Neural cell (in vitro differentiated cells): ENCODE data around the gene CXCL10. TPM values are rescaled to one million over a fixed set of nuclear protein-coding genes. Genes with fewer than 3 reads are reported as not detected.

Experiments used
- H2AFZ ChIP-seq: fragments of 200-600, 300-800 bp; sonication (generic), shearing (Covaris generic); 2 replicates; pipeline ENCODE4 v1.6.0; 2014; ENCODE audit warnings: low read depth, mild to moderate bottlenecking, antibody characterized with exemption, low read length, moderate library complexity
- H3F3A ChIP-seq: fragments of 200-600 bp; shearing (Covaris generic); 2 replicates; pipeline ENCODE4 v1.6.1; 2016; ENCODE audit warnings: mild to moderate bottlenecking, moderate library complexity, mixed read lengths, antibody characterized with exemption, low read length; ENCODE audit not compliant: insufficient read depth, poor library complexity, severe bottlenecking
- H3K27ac ChIP-seq: fragments of 200-600, 300-800 bp; sonication (generic), shearing (Covaris generic); 2 replicates; pipeline ENCODE4 v1.5.1; 2014; ENCODE audit warnings: mild to moderate bottlenecking, low read length, moderate library complexity
- H3K27me3 ChIP-seq: fragments of 300-800, 200-600 bp; sonication (generic), shearing (Covaris generic); 2 replicates; pipeline ENCODE4 v1.6.0; 2014; ENCODE audit warnings: mild to moderate bottlenecking, low read depth, low read length, moderate library complexity; ENCODE audit not compliant: insufficient read depth
- H3K36me3 ChIP-seq: fragments of 300-800, 200-600 bp; sonication (generic), shearing (Covaris generic); 2 replicates; pipeline ENCODE4 v1.5.1; 2014; ENCODE audit warnings: mild to moderate bottlenecking, antibody characterized with exemption, low read length, moderate library complexity; ENCODE audit not compliant: insufficient read depth
- H3K4me2 ChIP-seq: fragments of 300-800, 200-600 bp; sonication (generic), shearing (Covaris generic); 2 replicates; pipeline ENCODE4 v1.6.0; 2014; ENCODE audit warnings: mild to moderate bottlenecking, low read length
- H3K4me3 ChIP-seq: fragments of 300-800, 200-600 bp; sonication (generic), shearing (Covaris generic); 2 replicates; pipeline ENCODE4 v1.5.1; 2014; ENCODE audit warnings: mild to moderate bottlenecking, low read length, moderate library complexity
- H3K79me2 ChIP-seq: fragments of 200-600 bp; shearing (Covaris generic); replicated peaks from 2 replicates; pipeline ENCODE4 v1.6.0; 2014; ENCODE audit warnings: mild to moderate bottlenecking, low read length, moderate library complexity; ENCODE audit not compliant: insufficient read depth
- H3K9ac ChIP-seq: fragments of 300-800, 200-600 bp; sonication (generic), shearing (Covaris generic); 2 replicates; pipeline ENCODE4 v1.6.1; 2016; ENCODE audit warnings: mild to moderate bottlenecking, low read length, mixed read lengths
- H3K9me2 ChIP-seq: fragments of 200-600 bp; shearing (Covaris generic); 2 replicates; pipeline ENCODE4 v1.6.1; 2016; ENCODE audit warnings: mild to moderate bottlenecking, low read length, mixed read lengths; ENCODE audit not compliant: insufficient read depth
- H3K9me3 ChIP-seq: fragments of 200-600, 300-800 bp; sonication (generic), shearing (Covaris generic); 2 replicates; pipeline ENCODE4 v1.6.1; 2016; ENCODE audit warnings: mild to moderate bottlenecking, mixed run types, low read length, moderate library complexity, mixed read lengths
- H4K20me1 ChIP-seq: fragments of 200-600 bp; shearing (Covaris generic); 2 replicates; pipeline ENCODE4 v1.6.1; 2016; ENCODE audit warnings: mild to moderate bottlenecking, mixed run types; ENCODE audit not compliant: insufficient read depth
- EP300 ChIP-seq: fragments of 450-650 bp; conservative IDR thresholded peaks from 2 replicates; pipeline ENCODE4 v1.6.1; 2014; ENCODE audit warnings: antibody characterized with exemption, mild to moderate bottlenecking, moderate library complexity; ENCODE audit not compliant: poor library complexity, severe bottlenecking
- EZH2 ChIP-seq: fragments of 200-600, 300-800 bp; shearing (Covaris generic), sonication (generic); IDR thresholded peaks from 2 replicates; pipeline ENCODE4 v1.6.1; 2014; ENCODE audit warnings: antibody characterized with exemption, low read length, borderline replicate concordance, mild to moderate bottlenecking; ENCODE audit not compliant: insufficient read depth, poor library complexity, severe bottlenecking
- MXI1 ChIP-seq: fragments of 450-650 bp; conservative IDR thresholded peaks from 2 replicates; pipeline ENCODE4 v1.6.1; 2014; ENCODE audit warnings: antibody characterized with exemption, mild to moderate bottlenecking; ENCODE audit not compliant: poor library complexity, severe bottlenecking
- POLR2AphosphoS5 ChIP-seq: IDR thresholded peaks from 2 replicates; pipeline ENCODE4 v1.6.1; 2012
- RAD21 ChIP-seq: fragments of 450-650 bp; conservative IDR thresholded peaks from 2 replicates; pipeline ENCODE4 v1.6.1; 2014; ENCODE audit warnings: antibody characterized with exemption, mild to moderate bottlenecking, moderate library complexity
- SMC3 ChIP-seq: fragments of 450-650 bp; conservative IDR thresholded peaks from 2 replicates; pipeline ENCODE4 v1.6.1; 2014; ENCODE audit warnings: antibody characterized with exemption, mild to moderate bottlenecking, moderate library complexity; ENCODE audit not compliant: poor library complexity
- TAF1 ChIP-seq: IDR thresholded peaks from 2 replicates; pipeline ENCODE4 v1.6.1; 2012; ENCODE audit warnings: low read depth
- polyA plus RNA-seq: library from polyadenylated mRNA; depleted of rRNA; stranded (reverse); fragments of >200 nt; gene quantifications from 2 replicates; pipeline ENCODE4 v1.2.3, GENCODE V29; 2014
- TF ChIP-seq, protein P1 (sequence below): fragments of 450-650 bp; IDR thresholded peaks from 2 replicates; pipeline ENCODE4 v1.5.1; 2014; ENCODE audit warnings: antibody characterized with exemption, mild to moderate bottlenecking, moderate library complexity; ENCODE audit not compliant: poor library complexity, severe bottlenecking
- TF ChIP-seq, protein P2 (sequence below): IDR thresholded peaks from 2 replicates; pipeline ENCODE4 v1.6.1; 2012; ENCODE audit warnings: borderline replicate concordance

CXCL10 gene
- polyA plus RNA-seq, 1 donor from 2014 or later = not detected

DNA sequence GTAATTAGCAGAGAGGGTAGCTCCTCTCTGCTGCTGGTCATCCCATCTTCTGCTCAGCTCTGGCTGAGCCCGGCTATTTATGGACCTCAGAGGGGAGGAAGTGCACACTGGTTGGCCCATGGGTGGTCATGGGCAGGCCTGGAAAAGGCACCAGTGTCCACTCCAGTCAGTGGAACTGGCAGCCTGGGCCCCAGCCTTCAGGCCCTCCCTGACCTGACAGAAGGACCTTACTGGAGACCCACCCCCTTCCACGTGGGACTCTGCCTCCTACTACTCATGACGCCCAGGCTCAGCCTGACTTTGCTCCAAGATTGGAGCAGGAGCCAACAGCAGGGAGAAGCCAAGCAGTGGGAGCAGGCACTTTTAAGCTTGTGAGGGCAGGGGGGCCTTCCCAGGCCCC is 43.2 kb upstream of the CXCL10 start:
- Histone ChIP-seq H3K9me2 (no peaks in the 10 kb centered on the region), H3K4me2 (no peak overlapping the region), H3K27me3 (no peaks in the 10 kb centered on the region), H2AFZ (no peak overlapping the region), H3K27ac (no peak overlapping the region), H3K36me3 (no peaks in the 10 kb centered on the region), H3F3A (no peaks in the 10 kb centered on the region), H3K4me3 (no peak overlapping the region), H4K20me1 (no peaks in the 10 kb centered on the region), H3K9ac (no peak overlapping the region), H3K9me3 (no peaks in the 10 kb centered on the region), H3K79me2 (no peaks in the 10 kb centered on the region)
- TF ChIP-seq RAD21 (no peak), MXI1 (no peak), TAF1 (no peak), SMC3 (no peak), EP300 (no peak), EZH2 (no peak), POLR2AphosphoS5 (no peak)
- TF ChIP-seq, protein P1, sequence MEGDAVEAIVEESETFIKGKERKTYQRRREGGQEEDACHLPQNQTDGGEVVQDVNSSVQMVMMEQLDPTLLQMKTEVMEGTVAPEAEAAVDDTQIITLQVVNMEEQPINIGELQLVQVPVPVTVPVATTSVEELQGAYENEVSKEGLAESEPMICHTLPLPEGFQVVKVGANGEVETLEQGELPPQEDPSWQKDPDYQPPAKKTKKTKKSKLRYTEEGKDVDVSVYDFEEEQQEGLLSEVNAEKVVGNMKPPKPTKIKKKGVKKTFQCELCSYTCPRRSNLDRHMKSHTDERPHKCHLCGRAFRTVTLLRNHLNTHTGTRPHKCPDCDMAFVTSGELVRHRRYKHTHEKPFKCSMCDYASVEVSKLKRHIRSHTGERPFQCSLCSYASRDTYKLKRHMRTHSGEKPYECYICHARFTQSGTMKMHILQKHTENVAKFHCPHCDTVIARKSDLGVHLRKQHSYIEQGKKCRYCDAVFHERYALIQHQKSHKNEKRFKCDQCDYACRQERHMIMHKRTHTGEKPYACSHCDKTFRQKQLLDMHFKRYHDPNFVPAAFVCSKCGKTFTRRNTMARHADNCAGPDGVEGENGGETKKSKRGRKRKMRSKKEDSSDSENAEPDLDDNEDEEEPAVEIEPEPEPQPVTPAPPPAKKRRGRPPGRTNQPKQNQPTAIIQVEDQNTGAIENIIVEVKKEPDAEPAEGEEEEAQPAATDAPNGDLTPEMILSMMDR = no peak
- TF ChIP-seq, protein P2, sequence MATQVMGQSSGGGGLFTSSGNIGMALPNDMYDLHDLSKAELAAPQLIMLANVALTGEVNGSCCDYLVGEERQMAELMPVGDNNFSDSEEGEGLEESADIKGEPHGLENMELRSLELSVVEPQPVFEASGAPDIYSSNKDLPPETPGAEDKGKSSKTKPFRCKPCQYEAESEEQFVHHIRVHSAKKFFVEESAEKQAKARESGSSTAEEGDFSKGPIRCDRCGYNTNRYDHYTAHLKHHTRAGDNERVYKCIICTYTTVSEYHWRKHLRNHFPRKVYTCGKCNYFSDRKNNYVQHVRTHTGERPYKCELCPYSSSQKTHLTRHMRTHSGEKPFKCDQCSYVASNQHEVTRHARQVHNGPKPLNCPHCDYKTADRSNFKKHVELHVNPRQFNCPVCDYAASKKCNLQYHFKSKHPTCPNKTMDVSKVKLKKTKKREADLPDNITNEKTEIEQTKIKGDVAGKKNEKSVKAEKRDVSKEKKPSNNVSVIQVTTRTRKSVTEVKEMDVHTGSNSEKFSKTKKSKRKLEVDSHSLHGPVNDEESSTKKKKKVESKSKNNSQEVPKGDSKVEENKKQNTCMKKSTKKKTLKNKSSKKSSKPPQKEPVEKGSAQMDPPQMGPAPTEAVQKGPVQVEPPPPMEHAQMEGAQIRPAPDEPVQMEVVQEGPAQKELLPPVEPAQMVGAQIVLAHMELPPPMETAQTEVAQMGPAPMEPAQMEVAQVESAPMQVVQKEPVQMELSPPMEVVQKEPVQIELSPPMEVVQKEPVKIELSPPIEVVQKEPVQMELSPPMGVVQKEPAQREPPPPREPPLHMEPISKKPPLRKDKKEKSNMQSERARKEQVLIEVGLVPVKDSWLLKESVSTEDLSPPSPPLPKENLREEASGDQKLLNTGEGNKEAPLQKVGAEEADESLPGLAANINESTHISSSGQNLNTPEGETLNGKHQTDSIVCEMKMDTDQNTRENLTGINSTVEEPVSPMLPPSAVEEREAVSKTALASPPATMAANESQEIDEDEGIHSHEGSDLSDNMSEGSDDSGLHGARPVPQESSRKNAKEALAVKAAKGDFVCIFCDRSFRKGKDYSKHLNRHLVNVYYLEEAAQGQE = no peak

DNA sequence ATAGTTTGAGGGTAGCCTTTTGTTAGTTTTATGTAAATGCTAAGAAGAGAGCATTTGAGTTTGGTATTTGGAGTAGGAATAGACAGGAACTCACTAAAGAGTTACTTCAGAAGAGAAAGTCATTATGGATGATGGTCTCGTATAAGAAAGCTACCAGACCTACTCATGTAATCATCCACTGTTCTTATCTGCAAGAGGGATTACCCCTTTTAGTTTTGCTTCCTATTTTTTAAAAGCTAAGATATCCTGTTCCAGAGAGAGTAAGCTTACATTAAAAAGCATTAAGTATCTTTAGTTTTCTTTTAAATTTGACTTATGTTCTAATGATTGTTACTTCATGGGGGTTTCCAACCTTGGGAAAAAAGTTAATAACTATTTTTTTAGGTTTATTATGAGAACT is 38.7 kb upstream of the CXCL10 start:
- H3K4me3 ChIP-seq = no peak overlapping the region
- no peak overlapping the region for H2AFZ ChIP-seq
- TF ChIP-seq POLR2AphosphoS5 (no peak), TAF1 (no peak), RAD21 (no peak), SMC3 (no peak), EP300 (no peak), EZH2 (no peak), MXI1 (no peak)
- TF ChIP-seq, protein P1 = no peak
- TF ChIP-seq, protein P2 = no peak
- no peaks in the 10 kb centered on the region for H3K79me2 ChIP-seq
- H3F3A ChIP-seq = no peaks in the 10 kb centered on the region
- no peaks in the 10 kb centered on the region for H3K9me2 ChIP-seq
- no peak overlapping the region for H3K4me2 ChIP-seq
- H3K36me3 ChIP-seq = no peaks in the 10 kb centered on the region
- H4K20me1 ChIP-seq = no peaks in the 10 kb centered on the region
- no peak overlapping the region for H3K9ac ChIP-seq
- H3K27ac ChIP-seq = no peak overlapping the region
- H3K27me3 ChIP-seq = no peaks in the 10 kb centered on the region
- no peaks in the 10 kb centered on the region for H3K9me3 ChIP-seq
